ENCODE measurements around the gene CCL8.

CCL8 gene

DNA sequence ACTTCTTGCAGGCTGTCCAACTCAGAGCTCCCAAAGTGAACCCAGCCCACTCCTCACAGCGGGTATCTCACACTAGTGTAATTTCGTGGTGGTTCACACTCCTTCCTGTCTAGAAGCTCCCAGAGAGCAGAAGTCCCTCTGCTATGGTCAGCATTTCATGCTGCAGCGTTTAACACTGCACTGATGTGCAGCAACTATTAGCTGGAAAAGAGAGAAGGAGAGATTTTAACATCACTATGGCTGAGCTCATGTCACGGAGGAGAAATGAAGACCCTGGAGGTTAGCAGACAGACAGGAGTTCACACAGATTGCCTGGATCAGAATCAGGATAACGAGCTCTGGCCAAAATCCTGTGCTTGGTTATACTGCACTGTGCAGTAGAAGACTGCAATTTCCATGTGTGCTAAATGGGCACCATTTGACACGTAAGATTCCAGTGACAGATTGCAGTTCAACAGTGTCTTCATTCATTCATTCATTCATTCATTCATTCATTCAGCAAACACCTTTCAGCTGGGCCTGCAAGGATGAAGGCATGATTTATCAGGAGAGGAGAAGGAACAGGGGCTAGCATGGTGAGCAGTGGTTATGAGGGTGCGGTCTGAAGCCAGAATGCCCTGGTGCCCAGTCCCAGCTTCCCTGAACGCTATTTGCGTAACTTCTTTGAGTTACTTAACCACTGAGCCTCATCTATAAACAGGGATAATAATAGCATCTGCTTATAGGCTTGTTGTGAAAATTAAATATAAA lies 49.1 kb downstream of the CCL8 start:
- DNase-seq: no peak

DNA sequence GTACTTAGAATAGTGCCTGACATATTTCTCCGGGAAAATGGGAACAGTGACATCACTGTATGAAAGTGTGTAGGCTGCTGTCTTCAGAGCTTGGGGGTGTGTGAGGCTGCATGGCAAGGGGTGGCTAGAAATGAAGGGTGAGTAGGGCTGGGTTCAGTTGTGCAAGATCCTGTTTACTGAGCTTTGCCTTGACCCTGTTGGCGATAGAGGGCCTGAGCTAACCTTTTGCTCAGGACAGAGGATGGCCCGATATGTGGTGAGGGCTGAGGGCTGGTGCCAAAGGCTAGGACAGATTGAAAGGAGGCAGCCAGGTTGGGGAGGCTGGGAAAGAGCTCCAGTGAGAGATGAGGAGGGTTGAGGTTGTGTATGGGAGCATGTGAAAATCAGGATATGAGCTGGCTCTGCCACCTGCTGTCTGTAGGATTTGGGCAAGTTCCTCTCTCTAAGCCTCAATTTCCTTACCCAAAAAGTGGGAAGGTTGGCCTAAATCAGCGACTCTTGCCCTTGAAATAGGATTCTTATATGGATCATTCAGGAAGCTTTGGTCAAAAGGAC lies 49.8 kb downstream of the CCL8 start:
- no peak for DNase-seq

GRCh38 chr17:34369571-34369970 lies 50.3 kb downstream of the CCL8 start:
- DNase-seq: no peak

GRCh38 chr17:34370376-34370996 lies 51.3 kb downstream of the CCL8 start:
- no peak for DNase-seq

DNA sequence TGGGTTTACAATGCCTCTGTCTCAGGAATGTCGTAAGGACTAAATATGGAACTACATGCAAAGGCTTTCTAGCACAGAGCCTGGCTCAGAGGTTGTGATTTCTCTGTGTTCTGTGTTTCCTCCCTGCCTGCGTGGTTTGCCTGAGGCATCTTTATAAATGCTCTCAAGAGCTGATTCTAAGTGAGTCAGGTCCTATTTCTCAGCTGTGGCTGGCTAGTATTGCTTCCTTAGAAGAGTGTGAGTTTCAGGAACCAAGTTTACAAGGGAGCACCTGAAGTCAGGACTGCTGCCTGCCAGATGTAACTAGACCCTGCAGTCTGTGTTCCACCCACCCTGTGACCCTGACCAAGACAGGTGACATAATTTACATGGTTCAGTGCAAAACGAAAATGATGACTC lies 51.8 kb downstream of the CCL8 start:
- DNase-seq: no peak

All from stimulated activated CD4-positive, alpha-beta T cell treated with anti-CD3 and anti-CD28 coated beads, Interleukin-15, amount 100 ng/mL, for 24 hours (primary cell).